HCT116 (cell line): ENCODE measurements around the gene AGBL1. TPM values are rescaled to one million over a fixed set of nuclear protein-coding genes. Genes with fewer than 3 reads are reported as not detected.

ENCODE experiments used
- ATAC-seq: fragments of 200-7000 bp; cut with Tn5 transposase; 2 replicates; pipeline ENCODE4 v1.9.1; 2020; ENCODE audit warnings: mild to moderate bottlenecking, moderate library complexity
- BruUV-seq: library from RNA; stranded (reverse); fragments of 400-500 nt; replicated peaks from 2 replicates; lab custom pipeline; 2021; lab: Mats Ljungman, UMichigan
- CTCF ChIA-PET: fragments of 300-600 bp; sonication (Branson Sonifier 250); formaldehyde crosslinking; loops from one replicate; lab custom pipeline; 2021; ENCODE audit warnings: antibody characterized with exemption; lab: Charles Lee
- POLR2A ChIA-PET: fragments of 300-600, 350-600 bp; sonication (Branson Sonifier 250); formaldehyde crosslinking; loops from one replicate; lab custom pipeline; 2021; ENCODE audit warnings: antibody characterized with exemption; lab: Charles Lee
- RAD21 ChIA-PET, 2 experiments: fragments of 300-600 bp; sonication (Branson Sonifier 250); formaldehyde crosslinking; loops; one replicate each; lab custom pipeline; 2023; ENCODE audit warnings: low total read pairs in 2 of 2; ENCODE audit not compliant: uncharacterized antibody in 2 of 2, unreplicated experiment in 2 of 2, low non-redundant PET in 1 of 2; lab: Charles Lee
- DNase-seq: peaks from one replicate; pipeline ENCODE4 v3.0.0-alpha.2; 2010; ENCODE audit warnings: low read depth, low spot score
- H2AFZ ChIP-seq: fragments of 200-600 bp; shearing (Covaris generic), sonication (generic); 2 replicates; pipeline ENCODE4 v1.6.1; 2017; ENCODE audit warnings: low read depth, mixed run types, mixed read lengths, antibody characterized with exemption, low read length; ENCODE audit not compliant: poor library complexity, severe bottlenecking
- H3K27ac ChIP-seq: 2 replicates; pipeline ENCODE4 v1.5.1; 2012; ENCODE audit warnings: low read depth, low read length
- H3K27me3 ChIP-seq: fragments of 200-600 bp; sonication (generic); 2 replicates; pipeline ENCODE4 v1.6.1; 2016; ENCODE audit warnings: mixed run types, low read length, mixed read lengths; ENCODE audit not compliant: insufficient read depth
- H3K36me3 ChIP-seq, 2 experiments: fragments of 200-500 bp in 1 of 2; fragments of 200-600 bp in 1 of 2; sonication (Bioruptor generic) in 1 of 2; sonication (generic) in 1 of 2; 2 replicates each; pipeline versions ENCODE4 v1.5.1 to v1.6.1; 2014 to 2016; ENCODE audit warnings: low read length in 2 of 2, inconsistent platforms in 1 of 2, mixed read lengths in 1 of 2, mixed run types in 1 of 2; ENCODE audit not compliant: insufficient read depth in 2 of 2, control insufficient read depth in 1 of 2
- H3K4me1 ChIP-seq, 2 experiments: fragments of 200-600 bp in 1 of 2; sonication (generic) in 1 of 2; 2 replicates each; pipeline versions ENCODE4 v1.5.1 to v1.6.1; 2012 to 2017; ENCODE audit warnings: low read length in 2 of 2, inconsistent platforms in 1 of 2, mild to moderate bottlenecking in 1 of 2, mixed read lengths in 1 of 2, mixed run types in 1 of 2, moderate library complexity in 1 of 2; ENCODE audit not compliant: insufficient read depth in 2 of 2, control insufficient read depth in 1 of 2
- H3K4me2 ChIP-seq: fragments of 200-600 bp; sonication (generic); 2 replicates; pipeline ENCODE4 v1.6.1; 2017; ENCODE audit warnings: mixed run types, low read length, mixed read lengths
- H3K4me3 ChIP-seq, 2 experiments: fragments of 200-600 bp in 1 of 2; sonication (generic) in 1 of 2; replicated peaks in 1 of 2; 2 replicates each; pipeline ENCODE4 v1.5.1; 2011 to 2016; ENCODE audit warnings: low read length in 2 of 2, control low read depth in 1 of 2, low read depth in 1 of 2, mild to moderate bottlenecking in 1 of 2, mixed read lengths in 1 of 2, mixed run types in 1 of 2
- H3K79me2 ChIP-seq: fragments of 200-600 bp; sonication (generic); 2 replicates; pipeline ENCODE4 v1.6.1; 2017; ENCODE audit warnings: mild to moderate bottlenecking, mixed run types, low read length, moderate library complexity, mixed read lengths; ENCODE audit not compliant: insufficient read depth
- H3K9ac ChIP-seq: fragments of 200-600 bp; sonication (generic); 2 replicates; pipeline ENCODE4 v1.6.1; 2016; ENCODE audit warnings: low read length, mixed read lengths
- H3K9me2 ChIP-seq: fragments of 200-600 bp; sonication (generic), shearing (Covaris generic); 2 replicates; pipeline ENCODE4 v1.6.1; 2017; ENCODE audit warnings: mixed run types, mild to moderate bottlenecking, moderate library complexity; ENCODE audit not compliant: insufficient read depth
- H3K9me3 ChIP-seq, 2 experiments: fragments of 200-500 bp in 1 of 2; fragments of 200-600 bp in 1 of 2; sonication (Bioruptor generic) in 1 of 2; sonication (generic) in 1 of 2; 2 replicates each; pipeline ENCODE4 v1.6.1; 2014 to 2017; ENCODE audit warnings: low read length in 2 of 2, mixed read lengths in 2 of 2, inconsistent platforms in 1 of 2, low read depth in 1 of 2, mild to moderate bottlenecking in 1 of 2, mixed run types in 1 of 2, moderate library complexity in 1 of 2; ENCODE audit not compliant: control insufficient read depth in 1 of 2, insufficient read depth in 1 of 2
- H4K20me1 ChIP-seq: fragments of 200-600 bp; sonication (generic), shearing (Covaris generic); 2 replicates; pipeline ENCODE4 v1.6.1; 2017; ENCODE audit warnings: mixed run types, mild to moderate bottlenecking, moderate library complexity; ENCODE audit not compliant: insufficient read depth
- ATF3 ChIP-seq: IDR thresholded peaks from 2 replicates; pipeline ENCODE4 v1.6.1; 2012
- CBX3 ChIP-seq: IDR thresholded peaks from 2 replicates; pipeline ENCODE4 v1.6.1; 2012; ENCODE audit warnings: low read depth
- EGR1 ChIP-seq: IDR thresholded peaks from 2 replicates; pipeline ENCODE4 v1.6.1; 2012; ENCODE audit warnings: low read depth
- ELF1 ChIP-seq: IDR thresholded peaks from 2 replicates; pipeline ENCODE4 v1.6.1; 2012; ENCODE audit warnings: low read depth, borderline replicate concordance
- EZH2 ChIP-seq: fragments of 200-600 bp; sonication (generic); IDR thresholded peaks from 2 replicates; pipeline ENCODE4 v1.6.1; 2017; ENCODE audit warnings: antibody characterized with exemption, mixed run types
- EZH2phosphoT487 ChIP-seq: fragments of 200-600 bp; IDR thresholded peaks from 2 replicates; pipeline ENCODE4 v1.6.1; 2018; ENCODE audit warnings: antibody characterized with exemption, borderline replicate concordance
- FOSL1 ChIP-seq: IDR thresholded peaks from 2 replicates; pipeline ENCODE4 v1.6.1; 2012; ENCODE audit warnings: low read depth
- JUND ChIP-seq: IDR thresholded peaks from 2 replicates; pipeline ENCODE4 v1.6.1; 2012
- MAX ChIP-seq: IDR thresholded peaks from 2 replicates; pipeline ENCODE4 v1.6.1; 2012
- POLR2AphosphoS5 ChIP-seq: IDR thresholded peaks from 2 replicates; pipeline ENCODE4 v1.6.1; 2011; ENCODE audit warnings: mild to moderate bottlenecking, low read depth, low read length, moderate library complexity
- SIN3A ChIP-seq: IDR thresholded peaks from 2 replicates; pipeline ENCODE4 v1.6.1; 2012; ENCODE audit warnings: low read depth
- SRF ChIP-seq: IDR thresholded peaks from 2 replicates; pipeline ENCODE4 v1.6.1; 2012; ENCODE audit warnings: low read depth
- TCF7L2 ChIP-seq: IDR thresholded peaks from 2 replicates; pipeline ENCODE4 v1.7.0; 2011; ENCODE audit warnings: borderline replicate concordance, inconsistent platforms; ENCODE audit not compliant: insufficient read depth, insufficient read length; ENCODE audit errors: extremely low read depth
- ZBTB33 ChIP-seq: IDR thresholded peaks from 2 replicates; pipeline ENCODE4 v1.6.1; 2011; ENCODE audit warnings: mild to moderate bottlenecking, low read length, moderate library complexity; ENCODE audit not compliant: insufficient replicate concordance; ENCODE audit errors: extremely low read depth
- ZFX ChIP-seq: fragments of 450-650 bp; IDR thresholded peaks from 2 replicates; pipeline ENCODE4 v1.6.1; 2017
- ZNF274 ChIP-seq: fragments of 200-500 bp; sonication (Bioruptor generic); IDR thresholded peaks from 2 replicates; pipeline ENCODE4 v1.6.1; 2014; ENCODE audit warnings: mild to moderate bottlenecking, low read depth, low read length, inconsistent platforms
- intact Hi-C: fragments of 100-400 bp; cut with micrococcal nuclease; formaldehyde crosslinking; loops from 2 replicates; pipeline ENCODE4 v1.10.0; 2022
- total RNA-seq: library from RNA; stranded (reverse); gene quantifications from one replicate; pipeline ENCODE4 v1.2.1, GENCODE V29; 2021; ENCODE audit not compliant: unreplicated experiment
- TF ChIP-seq, protein P1 (sequence below), 3 experiments: fragments of 200-600 bp in 1 of 3; sonication (generic) in 1 of 3; IDR thresholded peaks in 2 of 3; conservative IDR thresholded peaks in 1 of 3; 2 replicates each; pipeline ENCODE4 v1.5.1; 2012 to 2017; ENCODE audit warnings: low read depth in 2 of 3, low read length in 2 of 3, antibody characterized with exemption in 1 of 3, borderline replicate concordance in 1 of 3, control low read depth in 1 of 3, mild to moderate bottlenecking in 1 of 3, mixed read lengths in 1 of 3, mixed run types in 1 of 3, moderate library complexity in 1 of 3; ENCODE audit not compliant: insufficient read depth in 1 of 3
- TF ChIP-seq, protein P2 (sequence below): IDR thresholded peaks from 2 replicates; pipeline ENCODE4 v1.6.1; 2012; ENCODE audit warnings: low read depth

AGBL1 gene
- total RNA-seq, 1 experiment from 2014 or later = not detected

GRCh38 chr15:86988033-86988432, 908.4 kb downstream of the AGBL1 start:
- TF ChIP-seq, protein P1, sequence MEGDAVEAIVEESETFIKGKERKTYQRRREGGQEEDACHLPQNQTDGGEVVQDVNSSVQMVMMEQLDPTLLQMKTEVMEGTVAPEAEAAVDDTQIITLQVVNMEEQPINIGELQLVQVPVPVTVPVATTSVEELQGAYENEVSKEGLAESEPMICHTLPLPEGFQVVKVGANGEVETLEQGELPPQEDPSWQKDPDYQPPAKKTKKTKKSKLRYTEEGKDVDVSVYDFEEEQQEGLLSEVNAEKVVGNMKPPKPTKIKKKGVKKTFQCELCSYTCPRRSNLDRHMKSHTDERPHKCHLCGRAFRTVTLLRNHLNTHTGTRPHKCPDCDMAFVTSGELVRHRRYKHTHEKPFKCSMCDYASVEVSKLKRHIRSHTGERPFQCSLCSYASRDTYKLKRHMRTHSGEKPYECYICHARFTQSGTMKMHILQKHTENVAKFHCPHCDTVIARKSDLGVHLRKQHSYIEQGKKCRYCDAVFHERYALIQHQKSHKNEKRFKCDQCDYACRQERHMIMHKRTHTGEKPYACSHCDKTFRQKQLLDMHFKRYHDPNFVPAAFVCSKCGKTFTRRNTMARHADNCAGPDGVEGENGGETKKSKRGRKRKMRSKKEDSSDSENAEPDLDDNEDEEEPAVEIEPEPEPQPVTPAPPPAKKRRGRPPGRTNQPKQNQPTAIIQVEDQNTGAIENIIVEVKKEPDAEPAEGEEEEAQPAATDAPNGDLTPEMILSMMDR (IDR thresholded peaks at IDR 0.05 in 2 of 3, conservative IDR thresholded peaks at IDR 0.05 in 1 of 3; ENCODE audit: borderline replicate concordance in 1 of 3, insufficient read depth in 1 of 3, low read depth in 2 of 3, low read length in 2 of 3) = no peak
- TF ChIP-seq EGR1 (no peak), SRF (no peak), JUND (no peak), ZBTB33 (no peak), FOSL1 (no peak), MAX (no peak), TCF7L2 (no peak), ATF3 (no peak), CBX3 (no peak), SIN3A (no peak), EZH2 (no peak), ZNF274 (no peak), ELF1 (no peak), ZFX (no peak), EZH2phosphoT487 (no peak), POLR2AphosphoS5 (no peak)
- TF ChIP-seq, protein P2, sequence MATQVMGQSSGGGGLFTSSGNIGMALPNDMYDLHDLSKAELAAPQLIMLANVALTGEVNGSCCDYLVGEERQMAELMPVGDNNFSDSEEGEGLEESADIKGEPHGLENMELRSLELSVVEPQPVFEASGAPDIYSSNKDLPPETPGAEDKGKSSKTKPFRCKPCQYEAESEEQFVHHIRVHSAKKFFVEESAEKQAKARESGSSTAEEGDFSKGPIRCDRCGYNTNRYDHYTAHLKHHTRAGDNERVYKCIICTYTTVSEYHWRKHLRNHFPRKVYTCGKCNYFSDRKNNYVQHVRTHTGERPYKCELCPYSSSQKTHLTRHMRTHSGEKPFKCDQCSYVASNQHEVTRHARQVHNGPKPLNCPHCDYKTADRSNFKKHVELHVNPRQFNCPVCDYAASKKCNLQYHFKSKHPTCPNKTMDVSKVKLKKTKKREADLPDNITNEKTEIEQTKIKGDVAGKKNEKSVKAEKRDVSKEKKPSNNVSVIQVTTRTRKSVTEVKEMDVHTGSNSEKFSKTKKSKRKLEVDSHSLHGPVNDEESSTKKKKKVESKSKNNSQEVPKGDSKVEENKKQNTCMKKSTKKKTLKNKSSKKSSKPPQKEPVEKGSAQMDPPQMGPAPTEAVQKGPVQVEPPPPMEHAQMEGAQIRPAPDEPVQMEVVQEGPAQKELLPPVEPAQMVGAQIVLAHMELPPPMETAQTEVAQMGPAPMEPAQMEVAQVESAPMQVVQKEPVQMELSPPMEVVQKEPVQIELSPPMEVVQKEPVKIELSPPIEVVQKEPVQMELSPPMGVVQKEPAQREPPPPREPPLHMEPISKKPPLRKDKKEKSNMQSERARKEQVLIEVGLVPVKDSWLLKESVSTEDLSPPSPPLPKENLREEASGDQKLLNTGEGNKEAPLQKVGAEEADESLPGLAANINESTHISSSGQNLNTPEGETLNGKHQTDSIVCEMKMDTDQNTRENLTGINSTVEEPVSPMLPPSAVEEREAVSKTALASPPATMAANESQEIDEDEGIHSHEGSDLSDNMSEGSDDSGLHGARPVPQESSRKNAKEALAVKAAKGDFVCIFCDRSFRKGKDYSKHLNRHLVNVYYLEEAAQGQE = no peak
- no TSS peak for BruUV-seq
- Histone ChIP-seq H3K36me3 (no peaks in the 10 kb centered on the region), H3K4me3 (no peak overlapping the region), H3K9me3 (peaks cover 10 to 17% of the 10 kb centered on the region in 2 experiments; a peak in 2 of 4 replicates), H3K4me1 (no peaks in the 10 kb centered on the region), H3K27ac (no peak overlapping the region), H3K79me2 (no peaks in the 10 kb centered on the region), H3K9me2 (no peaks in the 10 kb centered on the region), H3K4me2 (no peak overlapping the region), H4K20me1 (no peaks in the 10 kb centered on the region), H3K9ac (no peak overlapping the region), H2AFZ (no peak overlapping the region), H3K27me3 (no peaks in the 10 kb centered on the region)
- CTCF ChIA-PET = no interaction called here
- RAD21 ChIA-PET = no interaction called here
- POLR2A ChIA-PET = no interaction called here
- no peak for DNase-seq
- intact Hi-C loops = no loop called here
- no peak for ATAC-seq
